ENCODE results near the gene PIK3C3. TPM values are rescaled to one million over a fixed set of nuclear protein-coding genes. Genes with fewer than 3 reads are reported as not detected.

PIK3C3 gene
- total and polyA plus RNA-seq, 2 of the 8 experiments (the other 6 are each of a cell fraction or from before 2014, with no cell fraction given) = 15.3 to 47.4 TPM

GRCh38 chr18:42047721-42048120 is 92.7 kb downstream of the PIK3C3 start (continued):
- TF ChIP-seq SP1 (IDR thresholded peaks at IDR 0.05; ENCODE audit: low read depth, low read length) (no peak), CHD7 (IDR thresholded peaks at IDR 0.05; ENCODE audit: insufficient replicate concordance, low read length) (no peak), SAP30 (IDR thresholded peaks at IDR 0.05; ENCODE audit: insufficient read depth, insufficient replicate concordance, low read length) (no peak), ZNF274 (IDR thresholded peaks at IDR 0.05; ENCODE audit: borderline replicate concordance, extremely low read depth, low read length) (no peak), RAD21 (IDR thresholded peaks at IDR 0.05 in 1 of 2, conservative IDR thresholded peaks at IDR 0.05 in 1 of 2; ENCODE audit: low read depth in 2 of 2, low read length in 2 of 2) (no peak), POLR2AphosphoS5 (IDR thresholded peaks at IDR 0.05; ENCODE audit: low read depth, low read length) (no peak)
